Osteocyte (in vitro differentiated cells): Measurements from ENCODE around the gene MCM6. TPM values are rescaled to one million over a fixed set of nuclear protein-coding genes. Genes with fewer than 3 reads are reported as not detected.
"Not testable (repeated sequence)": the region's sequence is repeated elsewhere in the genome, so short reads cannot be mapped to it uniquely, and the experiment has no call there.

Experiments used
- DNase-seq: peaks from one replicate; pipeline ENCODE4 v3.0.0; 2021; ENCODE audit warnings: mixed read lengths; ENCODE audit not compliant: unreplicated experiment; ENCODE audit errors: extremely low spot score
- H3K27ac Mint-ChIP-seq: one replicate; pipeline ENCODE4 v1.8.0; 2021; ENCODE audit warnings: mild to moderate bottlenecking, mixed read lengths; ENCODE audit not compliant: unreplicated experiment
- H3K27me3 Mint-ChIP-seq: one replicate; pipeline ENCODE4 v1.8.0; 2021; ENCODE audit warnings: mixed read lengths; ENCODE audit not compliant: unreplicated experiment
- H3K36me3 Mint-ChIP-seq: one replicate; pipeline ENCODE4 v1.8.0; 2021; ENCODE audit warnings: mixed read lengths; ENCODE audit not compliant: unreplicated experiment
- H3K4me1 Mint-ChIP-seq: one replicate; pipeline ENCODE4 v1.8.0; 2021; ENCODE audit warnings: mixed read lengths; ENCODE audit not compliant: unreplicated experiment
- H3K4me3 Mint-ChIP-seq: one replicate; pipeline ENCODE4 v1.8.0; 2021; ENCODE audit warnings: mild to moderate bottlenecking, moderate library complexity, mixed read lengths; ENCODE audit not compliant: unreplicated experiment
- H3K9me3 Mint-ChIP-seq: one replicate; pipeline ENCODE4 v1.8.0; 2021; ENCODE audit warnings: mixed read lengths; ENCODE audit not compliant: unreplicated experiment
- total RNA-seq: library from RNA; stranded (reverse); gene quantifications from 2 replicates; pipeline ENCODE4 v1.2.1, GENCODE V29; 2021
- TF ChIP-seq, protein P1 (sequence below): fragments of 200-600 bp; sonication (generic); IDR thresholded peaks from 2 replicates; pipeline ENCODE4 v1.5.0; 2021; ENCODE audit warnings: antibody characterized with exemption, mild to moderate bottlenecking, moderate library complexity

The MCM6 gene
- total RNA-seq, 1 donor from 2014 or later, result 26.2 TPM

GRCh38 chr2:135885709-135886108 lies 9.5 kb upstream of the MCM6 start:
- no peaks in the 10 kb centered on the region for H3K4me1 Mint-ChIP-seq
- H3K36me3 Mint-ChIP-seq, result no peaks in the 10 kb centered on the region
- H3K9me3 Mint-ChIP-seq, result no peaks in the 10 kb centered on the region
- H3K27me3 Mint-ChIP-seq, result peaks cover 19% of the 10 kb centered on the region
- TF ChIP-seq, protein P1, sequence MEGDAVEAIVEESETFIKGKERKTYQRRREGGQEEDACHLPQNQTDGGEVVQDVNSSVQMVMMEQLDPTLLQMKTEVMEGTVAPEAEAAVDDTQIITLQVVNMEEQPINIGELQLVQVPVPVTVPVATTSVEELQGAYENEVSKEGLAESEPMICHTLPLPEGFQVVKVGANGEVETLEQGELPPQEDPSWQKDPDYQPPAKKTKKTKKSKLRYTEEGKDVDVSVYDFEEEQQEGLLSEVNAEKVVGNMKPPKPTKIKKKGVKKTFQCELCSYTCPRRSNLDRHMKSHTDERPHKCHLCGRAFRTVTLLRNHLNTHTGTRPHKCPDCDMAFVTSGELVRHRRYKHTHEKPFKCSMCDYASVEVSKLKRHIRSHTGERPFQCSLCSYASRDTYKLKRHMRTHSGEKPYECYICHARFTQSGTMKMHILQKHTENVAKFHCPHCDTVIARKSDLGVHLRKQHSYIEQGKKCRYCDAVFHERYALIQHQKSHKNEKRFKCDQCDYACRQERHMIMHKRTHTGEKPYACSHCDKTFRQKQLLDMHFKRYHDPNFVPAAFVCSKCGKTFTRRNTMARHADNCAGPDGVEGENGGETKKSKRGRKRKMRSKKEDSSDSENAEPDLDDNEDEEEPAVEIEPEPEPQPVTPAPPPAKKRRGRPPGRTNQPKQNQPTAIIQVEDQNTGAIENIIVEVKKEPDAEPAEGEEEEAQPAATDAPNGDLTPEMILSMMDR, result no peak
- no peak overlapping the region for H3K27ac Mint-ChIP-seq
- H3K4me3 Mint-ChIP-seq, result no peak overlapping the region
- DNase-seq, result no peak

GRCh38 chr2:135882415-135882814 lies 6.2 kb upstream of the MCM6 start:
- peaks cover 20% of the 10 kb centered on the region for H3K27me3 Mint-ChIP-seq
- H3K9me3 Mint-ChIP-seq, result no peaks in the 10 kb centered on the region
- H3K4me3 Mint-ChIP-seq, result no peak overlapping the region
- H3K36me3 Mint-ChIP-seq, result no peaks in the 10 kb centered on the region
- no peak for DNase-seq
- no peaks in the 10 kb centered on the region for H3K4me1 Mint-ChIP-seq
- TF ChIP-seq, protein P1, result no peak
- no peak overlapping the region for H3K27ac Mint-ChIP-seq

DNA sequence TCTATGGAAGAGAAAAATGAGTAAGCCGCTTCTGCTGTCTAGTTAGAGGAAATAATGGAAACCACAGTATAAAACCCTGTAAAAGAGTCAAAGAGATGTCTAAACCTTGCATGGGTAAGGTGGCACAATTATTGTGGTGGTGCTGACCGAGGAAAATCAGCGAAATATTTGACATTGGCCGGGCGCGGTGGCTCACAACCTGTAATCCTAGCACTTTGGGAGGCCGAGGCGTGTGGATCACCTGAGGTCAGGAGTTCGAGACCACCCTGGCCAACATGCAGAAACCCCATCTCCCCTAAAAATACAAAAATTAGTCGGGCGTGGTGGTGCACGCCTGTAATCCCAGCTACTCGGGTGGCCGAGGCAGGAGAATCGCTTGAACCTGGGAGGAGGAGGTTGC lies 527 bp upstream of the MCM6 start:
- DNase-seq, H3K36me3 Mint-ChIP-seq, H3K27me3 Mint-ChIP-seq, H3K9me3 Mint-ChIP-seq: not testable (repeated sequence)
- Mint-ChIP-seq H3K27ac (peak overlapping the region; percentile 86), H3K4me3 (peak overlapping the region; percentile 85), H3K4me1 (peaks cover 26% of the 10 kb centered on the region)

GRCh38 chr2:135875491-135876065 lies 665 bp downstream of the MCM6 start:
- no peaks in the 10 kb centered on the region for H3K9me3 Mint-ChIP-seq
- peak overlapping the region; percentile 85 for H3K4me3 Mint-ChIP-seq
- H3K27me3 Mint-ChIP-seq, result peaks cover 3% of the 10 kb centered on the region
- peak overlapping the region; percentile 92 for H3K27ac Mint-ChIP-seq
- H3K36me3 Mint-ChIP-seq, result peaks cover 11% of the 10 kb centered on the region
- DNase-seq, result no peak
- peaks cover 26% of the 10 kb centered on the region for H3K4me1 Mint-ChIP-seq
- TF ChIP-seq, protein P1, result no peak

- TF ChIP-seq, protein P1, result no peak
Measured at GRCh38 chr2:135874777-135875365, 1.4 kb downstream of the MCM6 start.

More at GRCh38 chr2:135874777-135875365, 1.4 kb downstream of the MCM6 start:
- Mint-ChIP-seq H3K4me1 (peaks cover 26% of the 10 kb centered on the region), H3K9me3 (no peaks in the 10 kb centered on the region), H3K27me3 (peaks cover 3% of the 10 kb centered on the region), H3K4me3 (peak overlapping the region; percentile 85), H3K27ac (peak overlapping the region; percentile 59), H3K36me3 (peaks cover 15% of the 10 kb centered on the region)
- DNase-seq, result no peak
